ENCODE data around the gene FXYD2.

The FXYD2 gene

GRCh38 chr11:117839936-117840813 lies 15.6 kb upstream of the FXYD2 start:
- FAIRE-seq: no peak
- no peak for DNase-seq (ENCODE audit: insufficient read length)
- TF ChIP-seq TAF1 (IDR thresholded peaks at IDR 0.05; ENCODE audit: borderline replicate concordance, low read depth, low read length) (no peak), POLR2AphosphoS5 (IDR thresholded peaks at IDR 0.05; ENCODE audit: low read depth, low read length) (no peak), POLR2A (IDR thresholded peaks at IDR 0.05; ENCODE audit: low read depth, low read length) (no peak)

DNA sequence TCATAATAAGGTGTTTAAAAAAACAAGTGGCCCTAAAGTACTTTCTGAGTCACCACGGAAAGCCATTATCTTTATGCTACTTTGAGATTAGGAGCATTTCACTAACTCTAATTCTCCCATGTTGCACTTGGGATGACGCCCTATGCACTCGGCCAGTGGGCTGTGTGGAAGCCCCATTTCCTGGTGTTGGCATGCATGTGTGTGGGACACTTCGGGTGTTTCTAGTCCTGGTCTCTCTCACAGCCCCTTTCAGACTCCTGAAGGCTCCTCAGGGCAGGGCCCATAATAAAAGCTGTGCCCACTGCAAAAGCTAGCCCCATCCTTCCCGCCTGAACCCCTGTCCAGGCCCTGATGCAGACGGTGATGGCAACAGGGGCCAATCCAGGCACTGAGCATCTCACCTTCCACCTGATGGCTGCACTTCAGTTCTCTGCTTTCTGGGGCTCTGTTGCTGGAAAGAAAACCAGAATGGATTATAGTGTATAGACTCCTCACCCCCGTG lies 14.9 kb upstream of the FXYD2 start:
- FAIRE-seq (no peak), DNase-seq (ENCODE audit: insufficient read length) (no peak)
- TF ChIP-seq POLR2A (IDR thresholded peaks at IDR 0.05; ENCODE audit: low read depth, low read length) (no peak), TAF1 (IDR thresholded peaks at IDR 0.05; ENCODE audit: borderline replicate concordance, low read depth, low read length) (no peak), POLR2AphosphoS5 (IDR thresholded peaks at IDR 0.05; ENCODE audit: low read depth, low read length) (no peak)

GRCh38 chr11:117838901-117839300 lies 14.4 kb upstream of the FXYD2 start:
- TF ChIP-seq POLR2A (IDR thresholded peaks at IDR 0.05; ENCODE audit: low read depth, low read length) (no peak), POLR2AphosphoS5 (IDR thresholded peaks at IDR 0.05; ENCODE audit: low read depth, low read length) (no peak), TAF1 (IDR thresholded peaks at IDR 0.05; ENCODE audit: borderline replicate concordance, low read depth, low read length) (no peak)
- DNase-seq (ENCODE audit: insufficient read length): no peak
- FAIRE-seq: no peak

DNA sequence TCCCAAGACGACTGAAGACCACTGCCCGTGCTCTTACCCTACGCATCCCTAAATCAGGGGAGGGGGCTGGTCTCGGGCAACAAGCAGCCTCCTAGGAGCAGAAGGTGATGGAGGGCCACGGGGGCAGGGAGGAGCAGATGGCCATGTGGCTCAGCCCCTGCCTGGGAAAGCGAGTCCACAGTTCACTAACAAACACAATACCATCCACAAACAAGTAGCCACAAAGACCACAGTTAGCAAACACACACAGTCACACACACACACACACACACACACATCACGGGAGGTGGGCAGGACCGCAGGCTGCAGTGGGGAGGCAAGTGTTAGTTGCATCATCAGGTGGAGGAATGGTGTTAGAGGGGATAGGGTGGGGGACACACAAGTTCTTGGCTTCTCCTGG lies 13.2 kb upstream of the FXYD2 start:
- TF ChIP-seq TAF1 (IDR thresholded peaks at IDR 0.05; ENCODE audit: borderline replicate concordance, low read depth, low read length) (no peak), POLR2A (IDR thresholded peaks at IDR 0.05; ENCODE audit: low read depth, low read length) (no peak), POLR2AphosphoS5 (IDR thresholded peaks at IDR 0.05; ENCODE audit: low read depth, low read length) (no peak)
- DNase-seq (ENCODE audit: insufficient read length) (no peak), FAIRE-seq (peak; percentile 71)

DNA sequence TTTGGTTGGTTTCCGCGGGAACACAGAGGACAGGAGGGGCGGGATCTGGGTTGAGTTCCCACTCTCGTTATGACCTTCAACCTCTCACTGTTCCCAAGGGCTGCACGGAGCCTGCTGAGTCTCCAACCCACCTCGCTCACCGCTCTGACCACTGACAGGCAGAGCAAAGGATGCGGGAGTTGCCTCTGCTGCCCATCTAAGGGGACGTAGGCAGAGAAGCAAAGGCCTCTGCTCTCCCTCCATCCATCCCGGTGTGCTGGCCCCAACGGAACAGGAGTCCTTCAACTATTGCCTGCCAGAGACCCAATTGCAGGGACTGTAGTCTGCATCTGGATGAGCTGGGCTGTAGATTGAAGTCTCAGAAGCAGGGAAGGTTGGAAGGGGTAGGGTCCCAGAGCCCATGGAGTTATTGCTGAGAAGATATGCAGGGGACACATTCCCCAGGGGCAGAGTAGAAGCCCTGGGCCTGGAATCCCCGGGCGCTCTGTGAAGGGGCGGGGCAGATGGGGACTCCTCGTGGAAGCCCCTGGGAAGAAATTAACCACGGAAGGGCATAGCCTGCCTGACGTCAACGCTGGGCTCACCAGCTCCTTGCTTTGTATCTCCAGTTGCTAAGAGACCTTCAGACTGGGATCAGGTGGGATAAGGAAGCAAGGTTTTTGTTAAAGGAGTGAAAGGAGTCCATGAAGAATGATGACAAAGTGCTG lies 12.7 kb upstream of the FXYD2 start:
- DNase-seq (ENCODE audit: insufficient read length): no peak
- FAIRE-seq: peak; percentile 14
- TF ChIP-seq POLR2AphosphoS5 (IDR thresholded peaks at IDR 0.05; ENCODE audit: low read depth, low read length): no peak
- no peak for TF ChIP-seq POLR2A (IDR thresholded peaks at IDR 0.05; ENCODE audit: low read depth, low read length)
- no peak for TF ChIP-seq TAF1 (IDR thresholded peaks at IDR 0.05; ENCODE audit: borderline replicate concordance, low read depth, low read length)

DNA sequence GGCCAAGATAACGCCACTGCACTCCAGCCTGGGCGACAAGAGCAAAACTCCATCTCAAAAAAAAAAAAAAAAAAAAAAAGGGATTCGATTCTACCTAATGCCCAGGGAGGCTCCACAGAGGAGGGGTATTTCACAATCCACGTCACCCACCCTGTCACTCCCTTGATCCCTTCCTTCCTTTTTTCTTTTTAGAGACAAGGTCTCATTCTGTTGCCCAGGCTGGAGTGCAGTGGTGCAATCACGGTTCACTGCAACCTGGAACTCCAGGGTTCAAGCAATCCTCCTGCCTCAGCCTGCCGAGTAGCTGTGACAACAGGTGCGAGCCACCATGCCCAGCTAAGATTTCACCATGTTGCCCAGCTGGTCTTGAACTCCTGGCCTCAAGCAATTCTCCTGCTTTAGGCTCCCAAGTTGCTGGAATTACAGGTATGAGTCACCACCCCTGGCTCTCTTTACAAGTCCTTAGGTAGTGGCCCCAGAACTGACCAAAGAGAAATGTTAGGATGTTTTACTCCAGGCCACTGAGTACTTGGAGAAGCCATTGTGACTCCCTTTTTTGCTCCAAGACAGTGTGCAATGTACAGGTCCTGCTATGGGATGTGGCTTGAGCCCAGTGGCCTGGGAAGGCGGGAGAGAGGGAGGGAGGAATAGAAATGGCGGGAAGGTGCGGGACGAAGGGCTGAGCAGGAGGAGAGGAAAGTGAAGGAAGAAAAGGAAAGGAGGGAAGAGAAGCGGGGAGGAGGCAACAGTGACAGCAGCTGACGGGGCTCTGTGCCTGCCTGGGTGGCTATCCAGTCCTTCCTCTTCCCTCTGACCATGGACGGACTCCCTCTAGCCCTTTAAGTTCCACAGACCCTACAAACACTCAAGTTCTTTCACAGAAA lies 11.8 kb upstream of the FXYD2 start:
- TF ChIP-seq POLR2AphosphoS5 (IDR thresholded peaks at IDR 0.05; ENCODE audit: low read depth, low read length) (no peak), POLR2A (IDR thresholded peaks at IDR 0.05; ENCODE audit: low read depth, low read length) (no peak), TAF1 (IDR thresholded peaks at IDR 0.05; ENCODE audit: borderline replicate concordance, low read depth, low read length) (no peak)
- no peak for DNase-seq (ENCODE audit: insufficient read length)
- no peak for FAIRE-seq

- FAIRE-seq (no peak), DNase-seq (ENCODE audit: insufficient read length) (no peak)
- TF ChIP-seq POLR2AphosphoS5 (IDR thresholded peaks at IDR 0.05; ENCODE audit: low read depth, low read length): no peak
- no peak for TF ChIP-seq TAF1 (IDR thresholded peaks at IDR 0.05; ENCODE audit: borderline replicate concordance, low read depth, low read length)
- TF ChIP-seq POLR2A (IDR thresholded peaks at IDR 0.05; ENCODE audit: low read depth, low read length): no peak
Observed at GRCh38 chr11:117835576-117835975, 11.0 kb upstream of the FXYD2 start.

DNA sequence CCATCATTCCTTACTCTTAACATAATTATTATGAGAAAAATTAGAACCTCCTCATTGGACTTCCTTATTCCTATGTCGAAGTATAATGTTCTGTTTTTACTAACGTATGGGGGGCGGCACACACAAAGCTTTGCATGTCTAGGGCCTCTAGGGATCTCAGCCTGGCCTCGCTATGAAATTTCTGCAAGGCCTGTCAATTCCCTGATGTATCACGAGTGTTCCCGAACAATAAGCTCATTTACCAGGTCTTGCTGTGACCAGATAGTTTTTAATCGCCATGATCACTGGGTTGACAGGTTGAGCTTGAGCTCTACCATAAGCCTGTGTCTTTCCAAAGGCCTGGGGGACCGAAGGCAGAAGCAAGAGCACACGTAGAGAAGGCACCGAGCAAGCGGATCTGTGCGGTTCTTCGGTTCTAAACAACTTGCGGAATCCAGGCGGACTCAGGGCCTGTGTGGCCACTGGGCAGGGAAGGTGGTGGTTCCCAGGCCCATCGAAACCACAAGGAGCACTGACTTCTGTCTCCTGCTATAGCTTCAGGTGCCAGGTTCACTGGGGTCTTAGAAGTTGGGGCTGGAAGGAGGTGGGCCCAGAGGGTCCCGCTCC lies 10.4 kb upstream of the FXYD2 start:
- FAIRE-seq: peak; percentile 38
- no peak for DNase-seq (ENCODE audit: insufficient read length)
- TF ChIP-seq POLR2AphosphoS5 (IDR thresholded peaks at IDR 0.05; ENCODE audit: low read depth, low read length) (no peak), POLR2A (IDR thresholded peaks at IDR 0.05; ENCODE audit: low read depth, low read length) (no peak), TAF1 (IDR thresholded peaks at IDR 0.05; ENCODE audit: borderline replicate concordance, low read depth, low read length) (no peak)

DNA sequence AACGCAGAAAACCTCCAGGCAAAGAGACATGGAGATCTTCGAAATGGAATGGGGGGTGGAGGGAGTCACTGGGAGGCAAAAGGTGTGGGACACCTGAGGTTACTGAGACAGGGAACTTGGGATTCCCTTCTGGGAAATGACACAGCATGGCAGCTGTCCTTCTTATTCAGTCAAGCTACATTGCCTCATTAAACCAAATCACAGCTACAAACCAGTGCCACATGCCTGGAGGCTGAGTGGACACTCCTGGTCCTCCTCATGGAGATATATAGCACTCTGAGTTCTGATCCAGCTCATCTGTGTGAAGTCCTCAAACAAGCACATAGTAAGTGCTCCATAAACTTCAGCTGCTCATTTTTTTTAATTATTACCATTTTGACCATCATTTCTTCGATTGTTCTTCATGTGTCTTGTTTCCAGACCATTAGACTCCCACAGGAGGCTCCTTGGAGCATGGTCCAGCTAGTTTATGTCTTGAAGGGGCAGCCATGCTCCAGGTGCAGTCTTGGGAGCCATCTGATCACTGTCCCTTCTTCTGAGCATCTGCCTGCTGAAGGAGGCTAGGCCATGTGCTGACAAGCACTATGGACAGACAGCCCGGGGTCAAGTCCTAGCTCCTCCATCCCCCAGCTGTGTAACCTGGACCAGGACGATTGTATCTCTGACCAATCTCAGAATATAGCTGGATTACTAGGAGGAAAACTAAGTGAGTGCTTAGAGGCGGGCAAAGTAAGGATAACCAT lies 9.7 kb upstream of the FXYD2 start:
- no peak for FAIRE-seq
- TF ChIP-seq TAF1 (IDR thresholded peaks at IDR 0.05; ENCODE audit: borderline replicate concordance, low read depth, low read length) (no peak), POLR2AphosphoS5 (IDR thresholded peaks at IDR 0.05; ENCODE audit: low read depth, low read length) (no peak), POLR2A (IDR thresholded peaks at IDR 0.05; ENCODE audit: low read depth, low read length) (no peak)
- no peak for DNase-seq (ENCODE audit: insufficient read length)

DNA sequence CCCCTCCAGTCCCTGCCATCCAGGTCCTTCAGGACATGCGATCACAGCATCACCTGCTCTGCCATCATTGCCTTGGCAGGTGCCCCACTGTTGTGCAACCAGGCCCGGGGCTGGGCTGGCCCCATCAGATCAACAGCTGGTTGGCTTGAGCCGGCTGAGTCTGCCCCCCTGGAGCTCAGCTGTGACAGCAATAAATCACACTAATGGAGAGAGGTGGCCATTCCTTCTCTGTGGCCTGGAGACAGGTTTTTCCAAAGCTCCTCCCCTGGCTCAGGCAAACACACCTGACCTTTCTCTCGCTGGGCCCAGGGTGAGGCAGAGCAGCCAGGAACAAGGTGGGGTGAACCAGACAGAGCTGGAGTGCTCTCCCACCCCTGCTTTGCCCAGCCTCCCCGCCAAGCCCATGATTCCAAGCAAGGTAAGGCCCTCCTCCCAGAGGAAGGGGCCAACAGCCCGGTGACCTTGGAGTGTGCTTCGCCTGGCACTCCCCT lies 8.9 kb upstream of the FXYD2 start:
- FAIRE-seq (no peak), DNase-seq (ENCODE audit: insufficient read length) (no peak)
- TF ChIP-seq TAF1 (IDR thresholded peaks at IDR 0.05; ENCODE audit: borderline replicate concordance, low read depth, low read length) (no peak), POLR2A (IDR thresholded peaks at IDR 0.05; ENCODE audit: low read depth, low read length) (no peak), POLR2AphosphoS5 (IDR thresholded peaks at IDR 0.05; ENCODE audit: low read depth, low read length) (no peak)
